Fibroblast of skin of right quadriceps (primary cell): ENCODE measurements around the gene HOXB4.

ENCODE experiments used
- DNase-seq: peaks from one replicate; pipeline ENCODE4 v3.0.0-alpha.2; 2013

Gene HOXB4

DNA sequence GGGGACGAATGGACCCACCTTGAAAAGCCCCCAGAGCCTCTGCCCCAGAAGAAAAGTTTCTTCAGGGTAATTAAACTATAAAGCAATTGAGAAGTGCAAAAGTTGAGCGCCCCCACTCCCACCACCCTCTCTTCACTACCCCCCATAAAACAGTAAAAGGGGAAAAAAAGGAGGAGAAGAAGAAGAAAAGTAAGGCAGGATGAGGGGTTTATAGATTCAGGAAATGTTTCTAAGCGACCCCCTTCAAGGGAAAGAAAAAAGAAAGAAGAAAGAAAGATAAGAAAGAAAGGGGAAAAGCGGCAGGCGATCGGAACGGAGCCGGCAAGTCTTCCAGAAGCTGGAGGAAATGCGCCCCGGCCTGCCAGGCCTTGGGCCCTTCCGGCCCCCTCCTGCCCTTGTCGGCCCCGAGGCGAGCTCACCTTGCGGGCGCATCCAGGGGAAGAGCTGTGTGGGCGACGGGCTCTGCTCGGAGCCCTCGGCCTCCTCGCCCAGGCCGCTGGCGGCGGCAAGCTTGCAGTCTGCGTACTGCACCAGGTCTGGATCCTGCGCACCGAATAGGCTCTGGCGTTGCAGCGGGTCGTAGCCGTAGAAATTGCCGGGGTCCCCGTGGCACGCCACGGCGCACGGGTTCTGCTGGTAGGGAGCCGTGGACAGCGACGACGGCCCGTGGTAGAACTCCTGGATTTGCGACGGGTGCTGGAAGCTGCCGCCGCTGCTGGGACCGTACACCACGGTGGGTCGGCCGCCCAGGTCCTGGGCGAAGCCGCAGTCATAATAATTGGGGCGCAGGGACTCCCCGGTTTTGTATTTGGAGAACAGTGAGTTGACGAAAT is 35.9 kb upstream of the HOXB4 start:
- no peak for DNase-seq

DNA sequence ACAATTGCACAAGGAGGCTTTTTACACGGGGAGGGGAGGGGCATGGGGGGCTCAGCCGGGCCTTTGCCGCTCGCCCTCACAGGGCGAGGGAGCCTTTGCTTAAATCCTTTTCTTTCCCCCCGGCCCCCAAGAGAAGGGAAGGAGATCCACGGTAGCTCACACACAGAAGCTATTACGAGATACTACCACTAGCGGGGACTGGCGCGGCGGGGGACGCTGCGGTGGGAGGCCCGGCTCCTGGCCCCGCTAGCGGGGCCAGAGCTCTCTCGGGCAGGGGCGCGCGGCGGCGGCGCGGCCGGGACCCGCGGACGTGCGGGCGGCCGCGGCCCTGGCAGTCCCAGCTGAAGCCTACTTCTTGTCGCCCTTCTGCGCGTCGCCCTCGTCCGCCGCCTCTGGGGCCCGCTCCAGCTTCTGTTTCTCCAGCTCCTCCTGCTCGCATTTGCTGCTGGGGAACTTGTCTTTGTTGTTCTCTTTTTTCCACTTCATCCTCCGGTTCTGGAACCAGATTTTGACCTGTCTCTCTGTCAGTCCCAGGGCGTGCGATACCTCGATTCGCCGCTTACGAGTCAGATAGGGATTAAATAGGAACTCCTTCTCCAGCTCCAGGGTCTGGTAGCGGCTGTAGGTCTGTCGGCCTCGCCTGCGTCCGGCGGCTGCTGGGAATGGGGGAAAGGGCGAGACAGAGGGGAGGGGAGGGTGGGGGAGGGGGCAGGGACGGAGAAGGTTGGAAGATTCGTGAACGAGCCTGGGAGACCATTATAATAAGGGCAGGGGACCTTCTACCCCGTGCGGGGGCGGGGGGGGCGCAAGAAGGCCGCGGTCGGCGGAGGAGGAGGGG is 34.9 kb upstream of the HOXB4 start:
- DNase-seq, result peak; percentile 58

DNA sequence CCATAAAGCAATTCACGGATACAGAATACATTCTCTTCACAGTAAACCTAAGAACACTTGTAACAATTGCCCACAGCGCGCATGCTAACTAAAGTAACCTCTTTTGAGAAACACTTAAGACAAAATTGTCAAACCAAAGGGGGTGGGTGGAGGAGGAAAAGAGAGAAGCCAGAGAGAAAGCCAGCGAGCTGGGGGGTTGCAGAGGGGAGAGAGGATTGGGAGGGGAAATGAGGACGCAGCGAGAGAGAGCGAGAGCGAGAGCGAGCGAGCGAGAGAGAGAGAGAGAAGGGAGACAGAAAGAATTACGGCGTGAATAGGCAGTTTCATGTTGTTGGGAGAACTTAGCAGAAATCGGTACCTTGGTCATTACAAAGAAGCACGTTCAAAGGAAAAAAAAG is 34.3 kb upstream of the HOXB4 start:
- peak; percentile 45 for DNase-seq

- DNase-seq, result no peak
These were observed 33.7 kb upstream of the HOXB4 start for GRCh38 chr17:48611681-48612455.

- DNase-seq, result peak; percentile 24
These were observed 33.1 kb upstream of the HOXB4 start for GRCh38 chr17:48611213-48611612.

DNA sequence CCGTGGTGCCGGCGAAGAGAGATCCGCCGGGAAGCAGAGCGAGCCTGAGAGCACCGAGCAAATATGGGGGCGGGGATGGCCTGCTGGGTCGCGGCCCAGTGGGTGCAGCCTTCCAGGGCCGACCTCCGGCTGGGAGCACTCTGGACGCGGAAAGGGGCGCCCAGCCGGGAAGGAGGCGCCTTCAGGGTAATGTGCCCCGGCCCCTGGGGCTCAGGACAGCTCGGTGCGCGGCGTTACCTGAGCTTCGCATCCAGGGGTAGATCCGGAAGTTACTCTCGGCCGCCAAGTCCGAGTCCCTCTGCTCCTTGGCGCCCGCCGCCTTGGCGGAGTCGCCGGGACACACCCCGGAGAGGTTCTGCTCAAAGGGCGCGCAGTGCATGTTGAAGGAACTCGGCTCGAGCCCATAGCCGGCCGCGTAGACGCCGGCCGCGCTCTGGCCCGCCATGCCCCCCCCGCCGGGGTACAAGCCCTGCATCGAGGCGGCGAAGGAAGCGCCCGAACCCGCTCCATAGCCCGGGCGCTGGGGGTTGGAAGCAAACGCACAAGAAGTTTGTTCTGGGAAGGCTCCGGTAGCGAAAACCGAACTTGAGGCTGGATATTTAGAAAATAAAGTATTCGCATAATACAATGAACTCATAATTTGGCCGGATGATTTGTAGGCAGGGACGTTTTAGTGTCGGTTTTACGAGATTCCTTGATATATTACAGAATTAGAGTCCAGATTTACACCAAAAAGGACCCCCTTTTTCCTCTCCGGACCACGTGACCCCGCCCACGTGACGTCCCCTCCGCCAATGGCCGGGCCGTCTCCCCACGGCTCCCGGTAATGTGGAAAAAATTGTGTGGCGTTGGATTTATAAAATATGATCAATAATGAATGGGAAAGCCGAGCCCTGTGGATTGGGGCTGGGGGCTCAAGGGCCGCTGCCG is 32.4 kb upstream of the HOXB4 start, which contains the start of gene HOXB7:
Gene HOXB7, minus strand, starts transcription at position 736 of the 930 bp plus-strand sequence. Its CDS starts 99 bp downstream, at position 637.
- peak; percentile 68 for DNase-seq

DNA sequence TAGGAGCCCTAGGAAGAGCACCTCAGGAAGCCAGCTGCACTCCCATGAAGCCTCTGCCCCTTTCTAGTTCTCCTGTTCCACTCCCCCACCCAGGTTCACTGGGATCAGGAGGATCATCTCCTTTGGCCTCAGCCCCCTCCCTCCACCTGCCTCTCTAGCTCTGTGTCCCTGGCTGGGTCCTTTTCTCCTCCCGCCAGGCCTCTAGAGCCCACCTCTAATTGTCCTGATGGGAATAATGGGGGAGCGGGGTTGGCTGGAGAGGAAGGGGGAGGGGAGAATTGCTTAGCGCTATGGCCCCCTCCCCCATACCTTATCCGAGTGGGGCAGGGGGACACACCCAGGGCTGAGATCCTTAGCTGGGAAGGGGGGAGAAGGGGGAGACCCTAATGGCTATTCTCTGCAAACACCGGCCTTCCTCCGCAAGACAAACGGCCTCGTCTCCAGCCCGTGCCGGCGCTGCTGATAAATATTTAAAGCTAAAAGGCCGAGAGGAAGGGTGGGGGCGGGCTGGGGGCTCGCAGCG is 31.7 kb upstream of the HOXB4 start:
- DNase-seq, result no peak

- no peak for DNase-seq
These were observed 30.9 kb upstream of the HOXB4 start for GRCh38 chr17:48609033-48609432.

DNA sequence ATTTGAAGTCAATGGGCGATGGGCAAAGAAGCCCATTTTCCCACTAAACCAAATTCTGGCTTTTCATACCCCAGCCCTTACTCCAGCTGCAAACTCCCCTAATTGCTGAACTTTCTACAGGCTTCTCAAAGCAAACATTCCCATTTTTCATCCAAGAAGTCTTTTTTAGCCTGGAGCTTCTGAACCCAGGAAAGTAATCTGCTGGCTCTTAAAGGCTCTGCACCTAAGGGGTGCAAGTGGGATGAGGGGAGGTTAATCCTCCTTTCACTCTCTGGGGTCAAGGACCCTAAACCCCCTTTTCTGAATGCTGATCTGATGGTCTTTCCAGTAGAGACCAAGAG is 30.3 kb upstream of the HOXB4 start:
- DNase-seq, result no peak

DNA sequence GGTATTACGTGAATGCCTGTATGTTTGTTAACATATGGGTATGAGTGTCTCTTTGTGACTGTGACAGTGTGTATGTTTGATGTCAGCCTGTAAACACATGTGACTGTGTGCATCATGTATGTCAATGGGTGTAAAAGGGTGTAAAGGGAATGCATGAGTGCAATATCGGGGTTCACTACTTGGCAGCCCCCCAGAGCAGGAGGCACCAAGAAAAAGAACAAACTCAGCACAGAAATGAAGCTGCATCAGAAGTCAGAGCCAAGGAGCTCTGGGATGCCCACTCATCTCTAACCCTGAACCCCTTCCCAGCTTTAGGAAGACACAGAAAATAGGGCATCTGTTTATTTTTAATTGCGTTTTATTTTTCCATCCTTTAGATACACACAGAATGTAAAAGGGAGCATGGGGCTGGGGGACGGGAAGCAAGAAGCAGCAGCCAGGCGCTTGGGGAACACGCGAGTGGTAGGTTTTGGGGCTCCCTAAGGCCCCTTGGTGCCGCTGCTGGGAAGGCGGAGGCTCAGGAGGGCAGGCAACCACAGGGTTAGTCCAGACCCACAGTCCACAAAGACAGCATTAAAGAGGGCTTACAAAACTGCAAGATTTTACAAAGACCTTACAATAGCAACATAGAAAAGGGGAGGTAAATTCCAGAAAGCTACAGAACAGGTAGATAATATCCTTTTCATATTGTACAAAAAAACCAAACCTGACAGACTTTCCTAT is 28.9 kb upstream of the HOXB4 start:
- no peak for DNase-seq

DNA sequence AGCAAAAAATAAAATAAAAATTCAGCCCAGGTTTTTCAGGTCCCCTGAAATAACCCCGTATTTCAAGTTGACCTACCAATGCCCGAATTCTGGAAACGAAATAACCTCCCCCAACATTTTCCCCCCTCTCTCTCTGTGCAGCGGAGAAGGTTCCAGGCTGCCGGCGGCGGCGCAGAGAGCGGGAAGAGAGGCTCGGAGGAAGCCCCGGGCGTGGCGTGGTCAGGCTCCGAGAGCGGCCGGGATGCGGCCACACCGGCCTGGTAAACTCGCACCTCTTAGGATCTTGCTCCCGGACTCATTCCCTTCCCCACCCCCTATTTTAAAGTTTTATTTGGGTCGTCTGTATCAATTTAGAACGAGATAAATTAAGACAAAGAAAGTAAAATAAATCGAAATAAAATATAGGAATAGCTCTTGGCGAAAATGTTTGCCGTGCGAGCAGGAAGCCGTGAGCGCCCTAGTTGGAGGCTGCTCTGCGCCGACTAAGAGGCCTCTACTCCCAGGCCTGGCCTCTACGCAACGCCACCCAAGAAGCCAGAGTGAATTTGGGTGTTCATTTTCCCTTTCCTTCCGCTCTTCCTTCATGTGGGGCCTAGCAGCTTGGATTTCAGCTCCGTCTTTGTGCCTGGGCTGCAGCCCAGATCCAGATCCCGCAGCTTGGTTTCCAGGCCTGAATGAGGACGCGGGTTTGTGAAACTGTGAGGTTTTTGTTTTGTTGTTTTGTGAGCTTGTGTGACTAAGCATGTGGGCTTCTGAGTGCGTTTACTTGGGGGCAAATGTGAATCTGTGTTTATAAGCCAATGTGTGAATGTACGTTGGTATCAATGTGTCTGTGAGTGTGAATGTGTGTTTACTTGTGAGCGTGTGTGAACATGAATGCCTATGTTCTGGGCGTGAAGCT is 28.1 kb upstream of the HOXB4 start:
- DNase-seq, result no peak

DNA sequence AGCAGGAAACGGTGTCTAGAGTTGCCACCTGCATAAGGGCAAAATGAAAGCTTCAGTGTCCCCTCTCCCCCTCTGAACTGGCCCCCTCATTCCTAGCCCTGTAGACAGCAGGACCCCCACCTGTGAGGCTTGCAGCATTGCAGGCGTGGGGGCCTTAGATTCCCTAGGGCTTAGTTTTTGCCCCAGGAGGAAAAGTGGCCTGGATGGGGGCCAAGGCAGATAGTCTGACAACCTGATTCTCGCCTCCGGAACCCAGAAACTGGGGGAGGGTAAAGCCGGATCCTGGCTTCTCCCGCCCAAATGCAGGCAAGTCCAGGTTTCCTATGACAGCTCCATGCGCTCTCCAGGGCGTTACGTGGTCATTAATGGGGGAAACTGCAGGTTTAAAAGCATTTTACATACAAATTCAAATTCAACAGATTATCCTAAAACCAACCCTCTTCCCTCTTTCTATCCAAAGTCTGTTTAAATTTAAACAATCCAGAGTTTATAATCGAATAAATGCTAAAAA is 27.3 kb upstream of the HOXB4 start:
- DNase-seq, result no peak

GRCh38 chr17:48604770-48605329 is 26.7 kb upstream of the HOXB4 start, which contains the start of gene HOXB6:
TSS of gene HOXB6 (minus strand) at chr17:48604986. CDS start at chr17:48598150, 6,836 bp downstream.
- peak; percentile 45 for DNase-seq

GRCh38 chr17:48603959-48604769 is 26.0 kb upstream of the HOXB4 start:
- DNase-seq, result peak; percentile 48

- no peak for DNase-seq
These were observed 23.6 kb upstream of the HOXB4 start for GRCh38 chr17:48601539-48602425.

GRCh38 chr17:48601207-48601538 is 23.0 kb upstream of the HOXB4 start:
- DNase-seq, result no peak
